Fibroblast of mammary gland (primary cell): ENCODE data around the gene BPIFB2.

Source experiments
- DNase-seq: peaks from one replicate; pipeline ENCODE4 v3.0.0-alpha.2; 2010; ENCODE audit warnings: low read depth
- H3K4me3 ChIP-seq: 2 replicates; pipeline ENCODE4 v1.5.1; 2011; ENCODE audit warnings: low read depth, mild to moderate bottlenecking, low read length, moderate library complexity; ENCODE audit not compliant: control insufficient read depth
- TF ChIP-seq, protein P1 (sequence below): conservative IDR thresholded peaks from 2 replicates; pipeline ENCODE4 v1.5.1; 2011; ENCODE audit warnings: low read depth, low read length, inconsistent platforms; ENCODE audit not compliant: control insufficient read depth, insufficient read depth

Gene BPIFB2

GRCh38 chr20:32977281-32978008 lies 30.1 kb upstream of the BPIFB2 start:
- no peak for DNase-seq
- H3K4me3 ChIP-seq, result no peak overlapping the region
- TF ChIP-seq, protein P1, sequence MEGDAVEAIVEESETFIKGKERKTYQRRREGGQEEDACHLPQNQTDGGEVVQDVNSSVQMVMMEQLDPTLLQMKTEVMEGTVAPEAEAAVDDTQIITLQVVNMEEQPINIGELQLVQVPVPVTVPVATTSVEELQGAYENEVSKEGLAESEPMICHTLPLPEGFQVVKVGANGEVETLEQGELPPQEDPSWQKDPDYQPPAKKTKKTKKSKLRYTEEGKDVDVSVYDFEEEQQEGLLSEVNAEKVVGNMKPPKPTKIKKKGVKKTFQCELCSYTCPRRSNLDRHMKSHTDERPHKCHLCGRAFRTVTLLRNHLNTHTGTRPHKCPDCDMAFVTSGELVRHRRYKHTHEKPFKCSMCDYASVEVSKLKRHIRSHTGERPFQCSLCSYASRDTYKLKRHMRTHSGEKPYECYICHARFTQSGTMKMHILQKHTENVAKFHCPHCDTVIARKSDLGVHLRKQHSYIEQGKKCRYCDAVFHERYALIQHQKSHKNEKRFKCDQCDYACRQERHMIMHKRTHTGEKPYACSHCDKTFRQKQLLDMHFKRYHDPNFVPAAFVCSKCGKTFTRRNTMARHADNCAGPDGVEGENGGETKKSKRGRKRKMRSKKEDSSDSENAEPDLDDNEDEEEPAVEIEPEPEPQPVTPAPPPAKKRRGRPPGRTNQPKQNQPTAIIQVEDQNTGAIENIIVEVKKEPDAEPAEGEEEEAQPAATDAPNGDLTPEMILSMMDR, result no peak

DNA sequence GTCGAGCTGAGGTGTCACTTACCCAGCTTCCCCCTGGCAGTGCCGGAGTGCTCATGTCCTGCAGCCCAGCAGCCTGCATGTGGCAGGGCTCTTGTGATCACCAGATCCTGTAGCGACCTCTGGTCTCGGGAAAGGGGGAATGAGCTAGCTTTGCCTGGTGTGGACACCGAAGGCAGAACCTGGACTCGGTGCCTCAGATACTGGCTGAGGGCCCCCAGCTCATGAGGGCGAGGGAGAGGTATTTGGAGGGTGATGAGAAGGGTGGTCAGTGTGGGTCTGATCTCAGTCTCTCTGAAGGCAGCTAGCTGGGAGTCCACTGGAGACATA lies 29.5 kb upstream of the BPIFB2 start:
- DNase-seq, result no peak
- TF ChIP-seq, protein P1, result no peak
- H3K4me3 ChIP-seq, result no peak overlapping the region

- TF ChIP-seq, protein P1, result no peak
- DNase-seq, result no peak
- H3K4me3 ChIP-seq, result no peak overlapping the region
These were observed 28.1 kb upstream of the BPIFB2 start for GRCh38 chr20:32979201-32979998.

GRCh38 chr20:32980131-32980941 lies 27.2 kb upstream of the BPIFB2 start:
- no peak overlapping the region for H3K4me3 ChIP-seq
- no peak for DNase-seq
- TF ChIP-seq, protein P1, result no peak

- TF ChIP-seq, protein P1, result no peak
- DNase-seq, result no peak
- no peak overlapping the region for H3K4me3 ChIP-seq
These were observed 26.5 kb upstream of the BPIFB2 start for GRCh38 chr20:32980990-32981389.

DNA sequence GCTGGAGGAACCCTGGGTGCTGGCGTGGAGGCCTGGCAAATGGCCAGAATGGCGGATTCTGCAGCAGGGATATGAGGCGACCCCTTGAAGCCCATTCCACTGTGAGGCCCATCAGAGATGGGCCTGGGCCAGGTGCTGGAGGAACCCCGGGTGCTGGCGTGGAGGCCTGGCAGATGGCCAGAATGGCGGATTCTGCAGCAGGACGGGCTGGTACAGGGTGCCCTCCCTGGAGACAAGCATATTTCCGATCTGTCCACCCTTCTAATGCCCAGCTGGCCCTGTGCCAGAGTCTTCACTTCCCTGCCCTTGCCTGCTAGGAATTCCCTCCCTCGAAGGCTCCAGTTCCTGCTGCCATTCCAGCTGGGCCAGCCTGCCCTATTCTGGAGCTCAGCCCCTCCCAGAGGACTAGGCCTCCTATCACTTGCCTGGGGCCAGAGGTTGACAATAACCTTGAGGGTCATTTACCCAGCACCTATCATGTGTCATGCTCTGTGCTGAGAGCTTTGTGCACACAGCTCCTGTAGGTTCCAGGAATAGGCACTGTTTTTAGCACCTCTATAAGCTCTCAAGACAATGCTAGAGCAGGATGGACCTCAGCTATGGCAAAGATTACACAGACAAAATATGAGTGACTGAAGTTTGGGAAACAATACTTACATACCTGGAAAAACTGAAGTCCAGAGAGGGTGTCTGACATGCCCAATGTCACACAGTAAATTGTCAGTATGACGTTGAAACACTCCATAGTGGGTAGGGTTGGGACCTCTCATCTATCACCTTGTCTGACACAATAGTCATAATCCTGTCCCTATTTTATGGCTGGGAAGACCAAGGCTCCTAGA lies 24.7 kb upstream of the BPIFB2 start:
- no peak for DNase-seq
- H3K4me3 ChIP-seq, result no peak overlapping the region
- TF ChIP-seq, protein P1, result no peak
